HG03378 (cell line): Measurements from ENCODE around the gene PXYLP1.

ENCODE experiments used
- ATAC-seq: cut with Tn5 transposase; IDR thresholded peaks from one replicate; pipeline ENCODE4 v1.9.1; 2021; ENCODE audit warnings: mild to moderate bottlenecking, moderate library complexity; ENCODE audit not compliant: unreplicated experiment

PXYLP1 gene

DNA sequence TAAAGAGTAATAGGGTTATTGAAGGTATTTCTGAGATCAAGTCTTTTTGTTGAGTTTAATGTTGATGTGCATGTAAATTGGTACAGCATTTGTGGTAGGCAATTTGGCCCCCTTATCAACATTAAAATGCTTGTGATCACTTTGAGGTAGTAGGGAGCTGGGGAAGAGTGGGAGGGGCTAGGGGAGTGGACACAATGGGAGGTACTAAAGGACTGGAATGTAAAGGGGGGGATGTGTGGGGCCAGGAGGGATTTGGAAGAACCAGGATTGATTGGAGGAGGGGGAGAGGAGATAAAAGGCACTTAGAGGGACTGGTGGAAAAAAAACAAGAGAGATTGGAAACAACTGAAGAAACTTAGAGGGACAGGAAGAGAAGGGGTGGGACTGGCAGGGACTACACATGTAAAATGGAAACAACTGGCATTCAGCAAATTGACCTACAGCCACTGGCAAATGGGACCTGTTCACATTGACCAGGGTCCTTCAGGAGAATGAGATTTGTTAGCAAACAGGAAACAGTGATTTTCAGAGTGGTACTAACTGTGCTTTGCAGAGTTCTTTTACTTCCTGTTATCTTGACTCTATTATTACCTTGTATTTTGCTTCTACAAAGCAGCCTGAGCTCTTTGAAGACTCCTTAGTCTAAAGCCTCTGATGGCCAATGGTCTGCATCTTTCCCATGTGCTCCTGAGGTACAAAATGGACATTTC, 88.9 kb downstream of the PXYLP1 start:
- ATAC-seq: no peak

DNA sequence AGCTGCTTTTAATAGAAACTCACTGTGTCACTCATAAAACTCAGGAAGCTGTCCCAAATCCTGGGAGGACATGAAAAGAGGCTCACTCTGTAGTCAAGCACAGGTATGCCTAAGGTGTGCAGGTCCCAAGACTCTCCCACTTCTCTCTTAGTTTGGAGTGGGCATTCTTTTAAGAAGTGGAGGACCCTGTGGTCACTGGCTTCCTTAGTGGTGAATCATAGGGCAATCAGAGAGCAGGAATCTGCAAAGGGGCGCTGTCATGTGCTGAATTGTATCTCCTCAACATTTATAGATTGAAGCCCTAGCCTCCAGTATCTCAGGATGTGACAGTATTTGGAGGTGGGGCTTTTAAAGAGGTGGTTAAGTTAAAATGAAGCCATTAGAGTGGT, 89.5 kb downstream of the PXYLP1 start:
- no peak for ATAC-seq

- ATAC-seq: no peak
Measured at GRCh38 chr3:141323936-141324704, 92.5 kb downstream of the PXYLP1 start.

GRCh38 chr3:141326123-141326522, 94.5 kb downstream of the PXYLP1 start:
- no peak for ATAC-seq

GRCh38 chr3:141326626-141327025, 95.0 kb downstream of the PXYLP1 start:
- ATAC-seq: no peak

GRCh38 chr3:141328286-141329166, 96.9 kb downstream of the PXYLP1 start:
- ATAC-seq: peak; percentile 64

GRCh38 chr3:141330235-141330634, 98.6 kb downstream of the PXYLP1 start:
- ATAC-seq: no peak

GRCh38 chr3:141330718-141331376, 99.2 kb downstream of the PXYLP1 start:
- ATAC-seq: no peak

GRCh38 chr3:141331377-141332318, 100.0 kb downstream of the PXYLP1 start:
- ATAC-seq: no peak

- no peak for ATAC-seq
Measured at GRCh38 chr3:141332416-141332815, 100.8 kb downstream of the PXYLP1 start.

GRCh38 chr3:141333836-141334626, 102.4 kb downstream of the PXYLP1 start:
- no peak for ATAC-seq

- ATAC-seq: no peak
Measured at GRCh38 chr3:141334627-141335250, 103.1 kb downstream of the PXYLP1 start.

DNA sequence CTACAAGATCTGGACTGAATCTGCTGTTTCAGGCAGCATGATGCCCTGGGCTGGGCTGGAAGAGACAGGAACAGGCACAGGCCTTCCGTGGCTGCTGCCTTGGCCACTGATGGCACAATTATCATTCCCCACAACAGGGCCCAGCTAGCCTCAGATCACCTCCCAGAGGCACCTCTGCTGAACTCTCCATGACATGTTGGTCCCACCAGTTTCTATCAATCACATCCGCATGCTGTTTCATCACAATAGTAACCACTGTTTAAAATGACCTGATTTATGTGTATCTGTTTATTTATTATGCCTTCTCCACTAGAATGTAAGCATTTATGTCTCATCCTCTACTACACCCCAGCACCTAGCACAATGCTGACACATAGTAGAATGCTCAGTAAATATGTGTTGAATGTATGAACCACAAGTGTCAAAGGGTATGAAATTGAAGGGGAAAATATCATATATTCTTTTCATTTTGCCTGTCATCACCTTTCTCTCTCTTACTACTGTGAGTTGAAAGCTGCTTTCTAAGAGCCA, 104.0 kb downstream of the PXYLP1 start:
- no peak for ATAC-seq

DNA sequence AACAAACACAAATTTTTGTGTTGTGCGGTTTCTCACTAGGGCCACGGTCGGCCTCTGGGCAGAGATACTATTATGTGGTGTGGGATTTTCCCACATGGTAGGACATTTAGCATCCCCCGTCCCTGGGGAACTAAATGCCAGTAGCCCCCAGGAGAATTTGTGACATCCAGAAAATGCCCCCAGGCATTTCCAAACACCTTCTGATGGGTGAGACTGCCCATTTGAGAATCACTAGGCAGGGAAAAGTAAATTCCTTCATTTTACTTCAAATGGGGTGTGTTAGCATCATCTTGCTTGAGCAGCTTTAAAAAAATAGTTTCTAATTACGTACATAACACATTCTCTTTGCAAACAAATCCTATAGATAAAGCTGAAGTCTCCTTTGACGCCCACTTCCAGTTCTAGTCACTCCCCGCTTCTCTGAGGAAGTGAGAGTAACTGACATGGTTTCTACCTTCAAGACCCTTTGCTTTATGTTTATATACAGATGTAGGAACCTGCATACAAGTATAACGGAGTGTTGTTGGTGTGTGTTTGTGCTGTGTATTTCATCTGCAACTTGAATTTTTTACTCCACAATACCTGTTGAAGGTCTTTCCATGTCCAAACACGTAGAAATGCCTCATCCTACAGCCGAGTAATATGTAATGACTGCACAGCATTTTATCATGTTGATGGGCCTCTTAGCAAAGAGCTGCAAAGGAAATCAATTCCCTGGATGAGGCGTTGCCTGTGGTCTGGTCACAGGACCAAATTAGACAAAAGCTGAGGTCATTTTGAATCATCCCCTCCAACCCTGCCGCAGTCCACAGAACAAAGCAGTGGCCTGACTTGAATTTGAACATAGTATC, 105.3 kb downstream of the PXYLP1 start:
- peak; percentile 89 for ATAC-seq

GRCh38 chr3:141337523-141337854, 105.9 kb downstream of the PXYLP1 start:
- no peak for ATAC-seq

- ATAC-seq: no peak
Measured at GRCh38 chr3:141337991-141338390, 106.4 kb downstream of the PXYLP1 start.

- ATAC-seq: no peak
Measured at GRCh38 chr3:141338881-141339280, 107.3 kb downstream of the PXYLP1 start.

- ATAC-seq: no peak
Measured at GRCh38 chr3:141341536-141341935, 109.9 kb downstream of the PXYLP1 start.
